ENCODE measurements around the gene FBXO41.
"Not testable (repeated sequence)": the region's sequence is repeated elsewhere in the genome, so short reads cannot be mapped to it uniquely, and the experiment has no call there.

Gene FBXO41

DNA sequence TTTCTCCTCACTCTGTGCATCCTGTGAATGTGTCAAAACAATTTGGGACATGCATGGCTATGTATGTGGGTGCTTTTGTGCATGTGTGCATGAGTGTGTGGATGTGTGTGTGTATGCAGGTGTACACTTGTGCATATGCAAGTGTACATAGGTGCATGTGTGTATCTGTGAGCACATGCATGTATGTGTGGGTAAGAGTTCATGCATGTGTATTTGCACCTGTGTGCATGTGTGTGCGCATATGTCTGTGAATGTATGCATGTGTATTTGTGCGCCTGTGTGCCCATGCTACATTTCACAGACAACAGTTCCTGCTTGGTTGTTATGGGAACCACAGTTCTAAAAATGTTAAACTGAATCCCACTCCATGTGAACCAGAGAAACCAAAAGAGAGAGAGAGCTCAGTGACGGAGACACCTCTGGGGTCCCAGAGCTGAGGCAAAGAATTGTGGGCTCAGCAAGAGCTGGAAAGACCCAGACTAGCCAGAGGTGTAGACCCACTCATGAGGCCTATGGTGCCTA lies 1.9 kb upstream of the FBXO41 start:
- no peak for DNase-seq

GRCh38 chr2:73285159-73285739 lies 971 bp upstream of the FBXO41 start:
- DNase-seq, result no peak

GRCh38 chr2:73283545-73284295 lies 558 bp downstream of the FBXO41 start:
- no peak for DNase-seq

DNA sequence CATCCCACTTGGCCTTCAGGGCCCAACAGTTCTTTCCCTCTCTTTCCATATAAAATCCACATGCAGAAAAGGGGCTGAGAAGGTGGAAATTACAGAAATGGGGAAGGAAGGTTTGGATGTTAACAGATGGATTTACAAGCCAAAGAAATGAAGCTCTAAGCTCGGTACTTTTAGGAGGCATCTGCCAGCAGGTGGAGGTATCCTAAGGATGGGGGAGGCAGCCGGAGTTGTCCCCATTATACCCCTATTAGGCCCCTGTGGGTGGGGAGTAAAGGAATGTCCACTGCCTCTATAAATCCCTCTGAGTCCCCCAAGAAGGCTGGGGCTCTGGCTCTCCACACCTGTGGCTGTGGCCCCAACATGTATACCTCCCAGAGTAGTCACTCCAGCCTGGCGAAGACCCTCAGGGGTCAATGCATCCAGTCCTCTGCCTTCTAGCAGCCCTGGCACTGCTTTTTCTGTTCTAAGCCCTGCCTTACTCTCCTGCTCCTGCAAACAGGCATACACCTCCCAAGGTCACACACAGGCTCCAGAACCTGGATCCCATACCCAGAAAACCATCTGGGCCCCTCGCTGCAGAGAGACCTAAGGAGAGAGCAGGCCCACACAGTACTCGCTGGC lies 1.2 kb downstream of the FBXO41 start:
- DNase-seq, result no peak

GRCh38 chr2:73281244-73281643 lies 3.0 kb downstream of the FBXO41 start:
- no peak for DNase-seq

DNA sequence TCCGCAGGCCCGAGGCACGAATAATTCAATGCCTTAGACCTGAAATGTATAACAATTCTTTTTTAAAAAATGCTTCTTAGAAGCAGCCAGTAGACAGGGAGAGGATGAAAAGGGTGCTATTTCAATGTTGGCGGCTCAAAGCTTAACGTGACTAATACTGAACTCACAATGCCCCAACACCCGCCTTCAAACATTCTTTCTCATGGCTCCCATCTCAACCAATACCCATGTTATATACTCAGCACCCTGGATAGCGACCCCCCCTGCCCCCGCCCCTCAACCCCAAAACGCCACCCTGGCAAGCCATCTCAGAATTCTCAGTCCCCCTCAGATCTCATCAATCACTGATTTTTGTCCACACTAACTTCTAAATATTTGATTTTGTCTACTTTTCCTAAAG lies 4.4 kb downstream of the FBXO41 start:
- no peak for DNase-seq

DNA sequence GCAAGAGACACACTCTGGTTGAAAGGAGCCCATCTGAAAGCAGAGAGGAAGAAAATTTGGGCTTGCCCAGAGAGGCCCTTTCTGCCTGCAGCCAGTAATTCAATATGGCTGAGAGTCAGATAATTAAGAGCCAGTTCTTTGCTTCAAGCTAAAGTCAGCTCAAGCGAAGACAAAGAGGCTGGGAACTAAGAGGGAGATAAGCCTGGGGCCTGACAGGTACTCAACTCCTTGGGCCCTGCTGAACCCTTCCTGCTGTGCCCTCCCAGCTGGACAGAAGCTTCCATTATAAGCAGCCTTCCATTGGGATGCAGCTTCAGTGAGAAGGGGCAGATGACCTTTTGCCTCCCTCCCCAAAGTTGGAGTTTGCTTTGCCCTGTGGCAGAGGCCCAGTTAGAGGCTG lies 12.0 kb downstream of the FBXO41 start:
- DNase-seq, result no peak

- DNase-seq, result no peak
Measured at GRCh38 chr2:73269686-73270465, 14.4 kb downstream of the FBXO41 start.

GRCh38 chr2:73268830-73269685 lies 15.2 kb downstream of the FBXO41 start:
- DNase-seq, result peak; percentile 7

- DNase-seq, result no peak
Measured at GRCh38 chr2:73268366-73268829, 15.9 kb downstream of the FBXO41 start.

- DNase-seq, result no peak
Measured at GRCh38 chr2:73267008-73267407, 17.3 kb downstream of the FBXO41 start.

DNA sequence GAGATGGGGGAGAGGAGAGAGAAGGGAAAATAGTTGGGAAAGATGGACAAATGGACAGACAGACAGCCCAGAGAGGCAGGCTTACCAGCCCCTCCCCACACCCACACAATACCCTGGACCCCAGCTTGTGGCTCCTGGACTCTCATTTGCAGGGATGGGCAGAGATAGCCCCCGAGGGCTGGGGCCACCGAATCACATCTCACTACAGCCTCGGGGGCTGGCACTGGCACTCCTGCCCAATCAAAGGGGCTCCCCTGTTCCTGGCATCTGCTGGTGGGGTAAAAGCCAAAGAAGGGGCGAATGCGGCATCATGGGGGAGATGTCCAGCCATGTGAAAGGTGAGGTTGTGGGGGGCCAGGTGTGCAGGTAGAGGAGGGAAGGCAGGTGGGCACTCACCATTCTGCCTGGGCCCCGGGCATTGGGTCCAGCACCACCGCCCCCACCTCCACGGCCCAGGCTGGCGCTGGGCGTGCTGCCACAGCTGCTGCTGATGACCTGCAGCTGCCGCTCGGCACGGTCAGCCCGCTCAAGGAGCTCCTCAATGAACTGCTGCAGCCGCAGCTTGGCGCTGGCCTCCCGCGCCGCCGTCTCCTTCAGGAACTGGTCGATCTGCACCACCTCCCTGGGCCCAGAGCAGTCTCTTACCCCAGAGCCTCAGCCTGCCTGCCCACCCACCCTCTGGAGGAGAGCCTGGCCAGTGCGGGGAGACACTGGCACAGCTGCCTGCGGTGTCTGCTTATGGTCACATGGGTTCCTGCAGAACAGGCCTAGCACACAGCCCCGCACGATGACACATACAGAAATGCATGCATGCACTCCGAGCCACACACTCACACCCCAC lies 18.0 kb downstream of the FBXO41 start:
- DNase-seq, result peak; percentile 18

DNA sequence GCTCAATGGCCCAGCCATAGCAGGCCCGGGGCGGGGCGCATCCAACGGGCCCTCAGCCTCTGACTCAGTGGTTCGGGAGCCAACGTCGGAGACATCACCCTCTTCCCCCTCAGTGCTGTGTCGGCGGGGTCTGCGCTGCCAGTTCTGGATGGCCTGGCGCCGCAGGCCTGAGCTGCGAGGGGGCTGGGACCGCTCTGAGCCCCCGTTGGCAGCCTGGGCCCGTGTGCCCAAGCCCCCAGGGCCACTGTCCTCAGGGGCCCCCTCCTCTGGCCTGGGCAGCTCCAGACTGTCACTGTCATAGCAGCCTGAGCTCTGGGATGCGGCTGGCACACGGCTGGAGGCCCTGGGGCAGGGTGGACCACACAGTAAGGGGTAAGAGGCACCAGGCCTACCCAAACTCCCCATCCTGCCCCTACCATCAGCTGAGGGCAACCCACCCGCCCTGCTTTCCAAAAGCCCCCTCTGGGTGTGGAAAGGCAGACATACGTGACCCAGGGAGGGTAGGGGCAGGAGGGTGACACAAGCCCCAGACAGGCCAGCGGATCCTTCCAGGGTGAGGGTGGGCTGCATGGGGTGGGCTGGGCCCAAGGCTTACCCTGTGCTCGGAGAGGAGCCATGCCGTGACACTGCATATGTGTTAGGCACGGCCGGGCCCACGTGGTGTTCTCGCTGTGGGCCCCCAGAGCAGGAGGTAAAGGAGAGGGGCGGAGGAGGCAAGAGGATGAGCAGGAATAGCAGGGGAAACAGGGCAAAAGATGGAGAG lies 18.8 kb downstream of the FBXO41 start:
- DNase-seq, result no peak

DNA sequence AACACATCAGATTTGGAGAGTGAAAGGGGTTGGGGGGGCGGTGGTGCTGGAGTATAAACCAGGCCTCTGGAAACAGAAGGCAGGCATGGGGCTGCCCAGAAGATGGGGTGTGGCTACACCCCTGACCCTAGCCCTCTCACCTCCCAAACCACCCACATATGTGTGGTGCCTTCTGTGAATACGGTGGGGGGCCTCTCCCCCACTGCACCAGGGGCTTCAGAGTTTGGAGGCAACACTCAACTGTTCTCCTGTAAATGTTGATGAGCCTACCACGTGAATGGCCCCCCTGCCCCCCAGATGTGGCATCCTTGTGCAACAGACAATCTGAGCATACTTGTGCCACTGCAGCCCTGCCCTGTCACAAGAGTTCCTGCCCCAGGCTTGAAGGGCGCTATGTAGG lies 19.5 kb downstream of the FBXO41 start:
- no peak for DNase-seq

DNA sequence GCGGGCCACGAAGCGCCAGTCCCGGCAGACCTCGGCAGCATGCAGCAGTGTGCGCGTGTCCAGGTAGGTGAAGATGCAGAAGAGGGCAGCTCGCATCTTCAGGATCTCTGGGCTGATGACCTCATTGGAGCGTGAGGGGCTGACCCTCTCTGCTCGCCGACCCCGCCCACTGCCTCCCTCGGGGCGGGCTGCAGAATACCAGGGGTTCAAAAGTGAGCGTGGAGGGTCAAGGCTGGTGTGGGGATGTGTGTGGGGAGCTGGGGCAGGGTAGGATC lies 20.0 kb downstream of the FBXO41 start:
- no peak for DNase-seq

- DNase-seq, result no peak
Measured at GRCh38 chr2:73263540-73264331, 20.5 kb downstream of the FBXO41 start.

- not testable (repeated sequence) for DNase-seq
Measured at GRCh38 chr2:73262691-73263429, 21.4 kb downstream of the FBXO41 start.

DNA sequence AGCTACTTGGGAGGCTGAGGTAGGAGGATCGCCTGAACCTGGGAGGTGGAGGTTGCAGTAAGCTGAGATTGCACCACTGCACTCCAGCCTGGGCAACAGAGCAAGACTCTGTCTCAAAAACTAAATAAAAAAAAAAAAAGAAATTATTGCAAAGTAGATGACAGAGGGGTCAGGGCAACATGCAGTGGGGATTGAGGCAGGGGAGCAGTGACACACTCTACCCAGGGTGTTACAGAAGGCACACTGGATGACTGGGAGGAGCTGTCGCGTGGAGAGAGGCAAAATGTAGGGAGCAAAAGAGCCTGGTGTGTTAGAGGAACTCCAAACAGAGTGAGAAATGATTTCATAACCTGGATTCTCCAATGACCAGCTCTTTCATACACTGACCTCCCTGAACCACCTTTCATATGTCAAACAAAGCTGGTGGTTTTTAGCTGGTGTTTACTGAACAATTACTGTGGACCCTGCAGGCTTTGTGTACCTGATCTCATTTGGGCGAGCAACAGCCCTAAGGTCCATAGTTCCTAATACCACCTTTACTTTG lies 22.1 kb downstream of the FBXO41 start:
- no peak for DNase-seq
